Peyer's patch (tissue), 4 donors: ENCODE data around the gene PDE4C.

ENCODE experiments used
- POLR2A ChIP-seq, 2 donors: fragments of 450-650 bp; IDR thresholded peaks; one replicate each; pipeline ENCODE4 v1.5.1; 2017; ENCODE audit warnings: antibody characterized with exemption in 2 of 2, mild to moderate bottlenecking in 2 of 2, moderate library complexity in 2 of 2
- TF ChIP-seq, protein P1 (sequence below), 6 experiments: fragments of 450-650 bp in 4 of 6; fragments of 200-600 bp in 2 of 6; sonication (generic) in 1 of 6; IDR thresholded peaks; one replicate each; pipeline ENCODE4 v1.5.1; 2017 to 2019; ENCODE audit warnings: antibody characterized with exemption in 6 of 6, mild to moderate bottlenecking in 3 of 6, moderate library complexity in 1 of 6

DNA sequence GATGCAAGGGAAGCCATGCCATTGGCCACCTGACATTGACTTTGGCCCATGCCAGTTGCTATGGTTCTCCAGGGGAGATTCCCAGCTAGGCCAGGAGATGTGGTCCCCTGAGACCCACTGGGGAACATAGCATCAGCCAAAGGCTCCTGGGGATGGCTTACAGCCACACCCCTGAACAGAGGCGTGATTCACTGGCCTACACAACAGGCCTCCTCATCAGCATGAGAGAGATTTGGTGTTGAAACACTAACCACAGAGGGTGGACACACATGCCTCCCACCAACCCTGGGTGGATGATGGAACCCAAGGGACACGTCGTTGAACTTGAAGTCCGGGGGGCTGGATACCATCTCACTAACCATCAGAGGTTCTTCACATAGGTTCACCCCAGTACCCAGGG lies 33.7 kb upstream of the PDE4C start:
- TF ChIP-seq, protein P1, sequence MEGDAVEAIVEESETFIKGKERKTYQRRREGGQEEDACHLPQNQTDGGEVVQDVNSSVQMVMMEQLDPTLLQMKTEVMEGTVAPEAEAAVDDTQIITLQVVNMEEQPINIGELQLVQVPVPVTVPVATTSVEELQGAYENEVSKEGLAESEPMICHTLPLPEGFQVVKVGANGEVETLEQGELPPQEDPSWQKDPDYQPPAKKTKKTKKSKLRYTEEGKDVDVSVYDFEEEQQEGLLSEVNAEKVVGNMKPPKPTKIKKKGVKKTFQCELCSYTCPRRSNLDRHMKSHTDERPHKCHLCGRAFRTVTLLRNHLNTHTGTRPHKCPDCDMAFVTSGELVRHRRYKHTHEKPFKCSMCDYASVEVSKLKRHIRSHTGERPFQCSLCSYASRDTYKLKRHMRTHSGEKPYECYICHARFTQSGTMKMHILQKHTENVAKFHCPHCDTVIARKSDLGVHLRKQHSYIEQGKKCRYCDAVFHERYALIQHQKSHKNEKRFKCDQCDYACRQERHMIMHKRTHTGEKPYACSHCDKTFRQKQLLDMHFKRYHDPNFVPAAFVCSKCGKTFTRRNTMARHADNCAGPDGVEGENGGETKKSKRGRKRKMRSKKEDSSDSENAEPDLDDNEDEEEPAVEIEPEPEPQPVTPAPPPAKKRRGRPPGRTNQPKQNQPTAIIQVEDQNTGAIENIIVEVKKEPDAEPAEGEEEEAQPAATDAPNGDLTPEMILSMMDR (IDR thresholded peaks at IDR 0.05) = no peak
- TF ChIP-seq POLR2A (IDR thresholded peaks at IDR 0.05) = no peak
